Endodermal cell (in vitro differentiated cells): ENCODE data around the gene CEP112. TPM values are rescaled to one million over a fixed set of nuclear protein-coding genes. Genes with fewer than 3 reads are reported as not detected.

Experiments
- DNase-seq: peaks from one replicate; pipeline ENCODE4 v3.0.0-alpha.2; 2017
- H3K27ac ChIP-seq: 2 replicates; pipeline ENCODE4 v1.5.1; 2013; ENCODE audit warnings: mild to moderate bottlenecking, low read depth, low read length, moderate library complexity
- H3K27me3 ChIP-seq: 2 replicates; pipeline ENCODE4 v1.6.1; 2013; ENCODE audit warnings: mild to moderate bottlenecking, low read length, moderate library complexity; ENCODE audit not compliant: insufficient read depth, control insufficient read depth, poor library complexity, severe bottlenecking
- H3K36me3 ChIP-seq: 2 replicates; pipeline ENCODE4 v1.7.0; 2013; ENCODE audit warnings: mild to moderate bottlenecking, low read length, moderate library complexity; ENCODE audit not compliant: control insufficient read depth, insufficient read depth
- H3K4me1 ChIP-seq: one replicate; pipeline ENCODE4 v1.7.0; 2013; ENCODE audit warnings: low read length; ENCODE audit not compliant: control insufficient read depth, insufficient read depth
- H3K4me3 ChIP-seq: 2 replicates; pipeline ENCODE4 v1.5.1; 2013; ENCODE audit warnings: mild to moderate bottlenecking, low read length, moderate library complexity
- H3K9ac ChIP-seq: 2 replicates; pipeline ENCODE4 v1.6.1; 2013; ENCODE audit warnings: mild to moderate bottlenecking, low read length, moderate library complexity; ENCODE audit not compliant: poor library complexity, severe bottlenecking; ENCODE audit errors: extremely low read depth
- H3K9me3 ChIP-seq: 2 replicates; pipeline ENCODE4 v1.6.1; 2013; ENCODE audit warnings: mild to moderate bottlenecking, low read length, moderate library complexity; ENCODE audit not compliant: control insufficient read depth
- H3K27ac Mint-ChIP-seq: 2 replicates; pipeline ENCODE4 v1.8.0; 2020; ENCODE audit warnings: mixed read lengths
- H3K27me3 Mint-ChIP-seq: 2 replicates; pipeline ENCODE4 v1.8.0; 2021; ENCODE audit warnings: mild to moderate bottlenecking, mixed read lengths; ENCODE audit not compliant: insufficient read depth
- H3K36me3 Mint-ChIP-seq: 2 replicates; pipeline ENCODE4 v1.8.0; 2020; ENCODE audit warnings: low read depth, mixed read lengths
- H3K4me1 Mint-ChIP-seq: 2 replicates; pipeline ENCODE4 v1.8.0; 2020; ENCODE audit warnings: mixed read lengths
- H3K4me3 Mint-ChIP-seq: 2 replicates; pipeline ENCODE4 v1.8.0; 2020; ENCODE audit warnings: mild to moderate bottlenecking, moderate library complexity, mixed read lengths
- H3K9me3 Mint-ChIP-seq: 2 replicates; pipeline ENCODE4 v1.8.0; 2020; ENCODE audit warnings: mild to moderate bottlenecking, mixed read lengths
- CTCF ChIP-seq: fragments of 200-600 bp; sonication (generic); conservative IDR thresholded peaks from 2 replicates; pipeline ENCODE4 v1.5.0; 2021; ENCODE audit warnings: antibody characterized with exemption, mild to moderate bottlenecking
- WGBS, 2 experiments: methylation state at CpG; one replicate each; pipeline versions ENCODE4 v1.1.5 to v1.1.7; 2013; ENCODE audit warnings: missing lambda C conversion rate in 2 of 2, mixed read lengths in 1 of 2; ENCODE audit not compliant: insufficient coverage in 1 of 2, insufficient read length in 1 of 2; 5-methylcytosine and 5-hydroxymethylcytosine counted together
- total RNA-seq, 2 donors: library from RNA; stranded (reverse); fragmentation: NEBNext Ultra II Directional in 1 of 2; extraction: Animal tissue kit (Norgen Biotek cat#: 25700) in 1 of 2; gene quantifications; 2 replicates in 1 of 2; 3 replicates in 1 of 2; pipeline ENCODE4 v1.2.1, GENCODE V29; 2021

CEP112 gene
- total RNA-seq, 2 donors from 2014 or later: 15.2 to 21.4 TPM

- H3K36me3 Mint-ChIP-seq: no peaks in the 10 kb centered on the region
- H3K4me3 ChIP-seq: no peak overlapping the region
Measured at GRCh38 chr17:65588181-65588808, 603.6 kb downstream of the CEP112 start.

GRCh38 chr17:65587534-65588180 lies 604.3 kb downstream of the CEP112 start:
- no peak for TF ChIP-seq CTCF
- no peaks in the 10 kb centered on the region for H3K9me3 ChIP-seq
- no peak overlapping the region for H3K4me3 Mint-ChIP-seq
- DNase-seq: no peak
- H3K27ac ChIP-seq: no peak overlapping the region
- 93 to 94% methylated on average over 3 to 9 of the region's 10 CpGs for WGBS, 2 experiments
- no peaks in the 10 kb centered on the region for H3K27me3 ChIP-seq
- H3K36me3 ChIP-seq: no peaks in the 10 kb centered on the region
- no peaks in the 10 kb centered on the region for H3K36me3 Mint-ChIP-seq
- peaks cover 32% of the 10 kb centered on the region for H3K4me1 Mint-ChIP-seq
- no peak overlapping the region for H3K9ac ChIP-seq
- no peaks in the 10 kb centered on the region for H3K9me3 Mint-ChIP-seq
- H3K4me3 ChIP-seq: no peak overlapping the region
- peaks cover 3% of the 10 kb centered on the region for H3K27me3 Mint-ChIP-seq
- H3K27ac Mint-ChIP-seq: no peak overlapping the region
- H3K4me1 ChIP-seq: peaks cover 12% of the 10 kb centered on the region

More at GRCh38 chr17:65588181-65588808, 603.6 kb downstream of the CEP112 start:
- Mint-ChIP-seq H3K27ac (no peak overlapping the region), H3K4me3 (no peak overlapping the region), H3K9me3 (no peaks in the 10 kb centered on the region), H3K4me1 (peaks cover 39% of the 10 kb centered on the region), H3K27me3 (peaks cover 3% of the 10 kb centered on the region)
- H3K4me1 ChIP-seq: peaks cover 18% of the 10 kb centered on the region
- H3K27ac ChIP-seq: no peak overlapping the region
- H3K9me3 ChIP-seq: no peaks in the 10 kb centered on the region
- peak; percentile 81 for DNase-seq
- 87 to 88% methylated on average over 9 of the region's 9 CpGs for WGBS, 2 experiments
- peak; percentile 79 for TF ChIP-seq CTCF
- no peaks in the 10 kb centered on the region for H3K36me3 ChIP-seq
- H3K9ac ChIP-seq: no peak overlapping the region
- no peaks in the 10 kb centered on the region for H3K27me3 ChIP-seq

- H3K36me3 Mint-ChIP-seq: no peaks in the 10 kb centered on the region
Measured at GRCh38 chr17:65586899-65587298, 605.0 kb downstream of the CEP112 start.

More at GRCh38 chr17:65586899-65587298, 605.0 kb downstream of the CEP112 start:
- Mint-ChIP-seq H3K4me3 (no peak overlapping the region), H3K4me1 (peaks cover 28% of the 10 kb centered on the region), H3K27ac (no peak overlapping the region), H3K9me3 (no peaks in the 10 kb centered on the region), H3K27me3 (peaks cover 3% of the 10 kb centered on the region)
- H3K9ac ChIP-seq: no peak overlapping the region
- WGBS, 2 experiments: 72 to 96% methylated on average over 4 to 9 of the region's 9 CpGs
- peaks cover 11% of the 10 kb centered on the region for H3K4me1 ChIP-seq
- TF ChIP-seq CTCF: no peak
- no peaks in the 10 kb centered on the region for H3K27me3 ChIP-seq
- no peak overlapping the region for H3K4me3 ChIP-seq
- H3K27ac ChIP-seq: no peak overlapping the region
- no peaks in the 10 kb centered on the region for H3K36me3 ChIP-seq
- no peak for DNase-seq
- no peaks in the 10 kb centered on the region for H3K9me3 ChIP-seq

Other genes starting within 250 kb of the CEP112 start
- gene APOH, start 37.3 kb upstream of the CEP112 start, total RNA-seq: not detected
- 10 to 100 TPM in 1 of 2 donors, 1 to 10 TPM in 1; 8.7 to 14.6 TPM for gene PRKCA, start 110.5 kb upstream of the CEP112 start, total RNA-seq